H9 (cell line): ENCODE data around the gene POU6F2. TPM values are rescaled to one million over a fixed set of nuclear protein-coding genes. Genes with fewer than 3 reads are reported as not detected.

Experiments used
- DNase-seq: peaks from one replicate; pipeline ENCODE4 v3.0.0-alpha.2; 2017
- H2AFZ ChIP-seq: one replicate; pipeline ENCODE4 v1.6.1; 2013; ENCODE audit warnings: mild to moderate bottlenecking, low read length, control low read depth, moderate library complexity
- H2AK5ac ChIP-seq: 2 replicates; pipeline ENCODE4 v1.6.1; 2013; ENCODE audit warnings: low read length, control low read depth, mixed read lengths; ENCODE audit not compliant: insufficient read length
- H2BK120ac ChIP-seq: one replicate; pipeline ENCODE4 v1.6.1; 2013; ENCODE audit warnings: low read depth, mild to moderate bottlenecking, low read length, control low read depth, inconsistent platforms; ENCODE audit not compliant: poor library complexity, severe bottlenecking
- H2BK12ac ChIP-seq: 2 replicates; pipeline ENCODE4 v1.6.1; 2013; ENCODE audit warnings: low read length, control low read depth, mixed read lengths, low read depth; ENCODE audit not compliant: insufficient read length
- H2BK15ac ChIP-seq: 2 replicates; pipeline ENCODE4 v1.6.1; 2013; ENCODE audit warnings: low read depth, low read length, control low read depth
- H2BK20ac ChIP-seq: one replicate; pipeline ENCODE4 v1.6.1; 2013; ENCODE audit warnings: low read depth, mild to moderate bottlenecking, low read length, control low read depth, inconsistent platforms; ENCODE audit not compliant: poor library complexity, severe bottlenecking
- H2BK5ac ChIP-seq: 2 replicates; pipeline ENCODE4 v1.6.1; 2013; ENCODE audit warnings: low read length, control low read depth, mixed read lengths; ENCODE audit not compliant: insufficient read length
- H3K14ac ChIP-seq: 2 replicates; pipeline ENCODE4 v1.6.1; 2013; ENCODE audit warnings: low read length, control low read depth; ENCODE audit not compliant: insufficient read depth
- H3K18ac ChIP-seq: 2 replicates; pipeline ENCODE4 v1.6.1; 2013; ENCODE audit warnings: low read depth, mild to moderate bottlenecking, mixed read lengths, low read length, control low read depth; ENCODE audit not compliant: insufficient read length
- H3K23ac ChIP-seq: 2 replicates; pipeline ENCODE4 v1.6.1; 2013; ENCODE audit warnings: low read length, control low read depth, mixed read lengths, low read depth; ENCODE audit not compliant: insufficient read length
- H3K23me2 ChIP-seq: 2 replicates; pipeline ENCODE4 v1.6.1; 2013; ENCODE audit warnings: low read depth, mild to moderate bottlenecking, mixed read lengths, low read length, control low read depth; ENCODE audit not compliant: insufficient read length, poor library complexity, severe bottlenecking
- H3K27ac ChIP-seq: 2 replicates; pipeline ENCODE4 v1.5.1; 2013; ENCODE audit warnings: low read length, control low read depth, mixed read lengths, low read depth; ENCODE audit not compliant: insufficient read length
- H3K27me3 ChIP-seq: 2 replicates; pipeline ENCODE4 v1.6.1; 2013; ENCODE audit warnings: low read length, control low read depth, inconsistent platforms; ENCODE audit not compliant: insufficient read depth
- H3K4ac ChIP-seq: 2 replicates; pipeline ENCODE4 v1.6.1; 2013; ENCODE audit warnings: low read depth, mild to moderate bottlenecking, control low read depth, inconsistent platforms, low read length, moderate library complexity
- H3K4me1 ChIP-seq: 2 replicates; pipeline ENCODE4 v1.6.1; 2013; ENCODE audit warnings: low read length, control low read depth, inconsistent platforms; ENCODE audit not compliant: insufficient read depth
- H3K4me2 ChIP-seq: 2 replicates; pipeline ENCODE4 v1.6.1; 2013; ENCODE audit warnings: low read length, control low read depth, mixed read lengths; ENCODE audit not compliant: insufficient read length, insufficient read depth
- H3K56ac ChIP-seq: 2 replicates; pipeline ENCODE4 v1.6.1; 2013; ENCODE audit warnings: low read depth, mild to moderate bottlenecking, mixed read lengths, low read length, control low read depth; ENCODE audit not compliant: insufficient read length
- H3K79me1 ChIP-seq: 2 replicates; pipeline ENCODE4 v1.6.1; 2013; ENCODE audit warnings: low read depth, mild to moderate bottlenecking, moderate library complexity, low read length, control low read depth, inconsistent platforms; ENCODE audit not compliant: insufficient read depth, poor library complexity, severe bottlenecking
- H3K79me2 ChIP-seq: 2 replicates; pipeline ENCODE4 v1.6.1; 2013; ENCODE audit warnings: low read length, control low read depth, inconsistent platforms; ENCODE audit not compliant: insufficient read depth
- H3K9ac ChIP-seq: 2 replicates; pipeline ENCODE4 v1.6.1; 2013; ENCODE audit warnings: low read length, control low read depth, mixed read lengths; ENCODE audit not compliant: insufficient read length; ENCODE audit errors: extremely low read depth
- H3K9me3 ChIP-seq: one replicate; pipeline ENCODE4 v1.6.1; 2013; ENCODE audit warnings: low read depth, low read length, inconsistent platforms; ENCODE audit not compliant: control insufficient read depth
- H3T11ph ChIP-seq: one replicate; pipeline ENCODE4 v1.6.1; 2013; ENCODE audit warnings: mild to moderate bottlenecking, low read length, control low read depth, inconsistent platforms
- H4K20me1 ChIP-seq: one replicate; pipeline ENCODE4 v1.6.1; 2013; ENCODE audit not compliant: control insufficient read depth, insufficient read length, insufficient read depth
- H4K5ac ChIP-seq: 2 replicates; pipeline ENCODE4 v1.6.1; 2013; ENCODE audit warnings: low read depth, mild to moderate bottlenecking, mixed read lengths, low read length, control low read depth; ENCODE audit not compliant: insufficient read length
- H4K8ac ChIP-seq: replicated peaks from 2 replicates; pipeline ENCODE4 v1.6.1; 2013; ENCODE audit warnings: low read length, control low read depth, mixed read lengths, low read depth; ENCODE audit not compliant: insufficient read length
- H4K91ac ChIP-seq: 2 replicates; pipeline ENCODE4 v1.6.1; 2013; ENCODE audit warnings: low read depth, mild to moderate bottlenecking, moderate library complexity, mixed read lengths, low read length, control low read depth; ENCODE audit not compliant: insufficient read length
- H3K27ac Mint-ChIP-seq, 3 experiments: 2 replicates in 2 of 3; 3 replicates in 1 of 3; pipeline ENCODE4 v1.8.0; 2020 to 2021; ENCODE audit warnings: mixed read lengths in 3 of 3, mild to moderate bottlenecking in 1 of 3, moderate library complexity in 1 of 3
- H3K27me3 Mint-ChIP-seq: 2 replicates; pipeline ENCODE4 v1.8.0; 2021; ENCODE audit warnings: low read depth, mild to moderate bottlenecking, moderate library complexity, mixed read lengths
- H3K36me3 Mint-ChIP-seq, 3 experiments: 2 replicates in 2 of 3; 3 replicates in 1 of 3; pipeline ENCODE4 v1.8.0; 2020 to 2021; ENCODE audit warnings: low read depth in 3 of 3, mixed read lengths in 3 of 3; ENCODE audit not compliant: insufficient read depth in 1 of 3
- H3K4me1 Mint-ChIP-seq, 2 experiments: 2 replicates each; pipeline ENCODE4 v1.8.0; 2020; ENCODE audit warnings: mixed read lengths in 2 of 2
- H3K4me3 Mint-ChIP-seq, 2 experiments: 2 replicates in 1 of 2; 3 replicates in 1 of 2; pipeline ENCODE4 v1.8.0; 2020 to 2021; ENCODE audit warnings: mild to moderate bottlenecking in 2 of 2, mixed read lengths in 2 of 2, moderate library complexity in 1 of 2
- H3K9me3 Mint-ChIP-seq, 2 experiments: 2 replicates in 1 of 2; 3 replicates in 1 of 2; pipeline ENCODE4 v1.8.0; 2020; ENCODE audit warnings: mild to moderate bottlenecking in 2 of 2, mixed read lengths in 2 of 2, moderate library complexity in 1 of 2
- CTCF ChIP-seq: fragments of 200-600 bp; sonication (generic); conservative IDR thresholded peaks from 3 replicates; pipeline ENCODE4 v1.8.0; 2021; ENCODE audit warnings: antibody characterized with exemption, mild to moderate bottlenecking
- WGBS: extraction: QIAGEN DNeasy Blood & Tissue Kit; methylation state at CpG from one replicate; pipeline ENCODE4 v1.1.7; 2013; ENCODE audit warnings: missing lambda C conversion rate, low lambda C conversion rate, mixed read lengths; ENCODE audit not compliant: insufficient read length; ENCODE audit errors: extremely low coverage; 5-methylcytosine and 5-hydroxymethylcytosine counted together
- total RNA-seq: library from RNA; stranded (reverse); gene quantifications from 2 replicates; pipeline ENCODE4 v1.2.1, GENCODE V29; 2021

Gene POU6F2
- total RNA-seq, 1 experiment from 2014 or later = 1.9 TPM

- Histone ChIP-seq H3K56ac (no peak overlapping the region), H3T11ph (no peak overlapping the region), H3K14ac (no peak overlapping the region), H3K27me3 (no peaks in the 10 kb centered on the region), H4K8ac (no peak overlapping the region), H3K79me1 (no peaks in the 10 kb centered on the region), H3K79me2 (no peaks in the 10 kb centered on the region), H3K4me2 (no peak overlapping the region), H3K23me2 (no peaks in the 10 kb centered on the region), H2BK5ac (no peak overlapping the region), H3K4me1 (no peaks in the 10 kb centered on the region), H3K9ac (no peak overlapping the region), H4K91ac (no peak overlapping the region), H4K5ac (no peak overlapping the region), H3K18ac (no peak overlapping the region), H2BK15ac (no peak overlapping the region), H2BK120ac (no peak overlapping the region), H3K23ac (no peak overlapping the region), H2AFZ (no peak overlapping the region), H4K20me1 (no peaks in the 10 kb centered on the region), H3K4ac (no peak overlapping the region), H3K9me3 (no peaks in the 10 kb centered on the region), H2BK20ac (no peak overlapping the region), H2AK5ac (no peak overlapping the region), H2BK12ac (no peak overlapping the region), H3K27ac (no peak overlapping the region)
- WGBS = no CpG with 5 or more reads among the region's 1 CpG
- Mint-ChIP-seq H3K4me1 (peaks cover 25 to 30% of the 10 kb centered on the region in 2 experiments), H3K36me3 (no peaks in the 10 kb centered on the region), H3K27ac (no peak overlapping the region), H3K27me3 (no peaks in the 10 kb centered on the region), H3K9me3 (no peaks in the 10 kb centered on the region), H3K4me3 (no peak overlapping the region)
- no peak for TF ChIP-seq CTCF
- no peak for DNase-seq
Observed at GRCh38 chr7:38936641-38937040, 41.1 kb upstream of the POU6F2 start.
